SK-N-SH treated with all-trans-retinoic acid at 6 μM for 48 hours (cell line): ENCODE results near the gene PCMTD2.

ENCODE experiments used
- ATAC-seq: fragments of 200-7000 bp; cut with Tn5 transposase; 3 replicates; pipeline ENCODE4 v1.9.1; 2020; ENCODE audit warnings: mild to moderate bottlenecking, moderate library complexity
- ARNTL ChIP-seq: fragments of 450-650 bp; formaldehyde crosslinking; IDR thresholded peaks from 2 replicates; pipeline ENCODE4 v1.5.0; 2020; ENCODE audit warnings: low read depth, mild to moderate bottlenecking, moderate library complexity, borderline replicate concordance
- BACH2 ChIP-seq: fragments of 250-450 bp; sonication (Bioruptor Pico); IDR thresholded peaks from 2 replicates; pipeline ENCODE4 v1.9.0; 2021; ENCODE audit warnings: mild to moderate bottlenecking, borderline replicate concordance
- CREB5 ChIP-seq: fragments of 250-450 bp; sonication (Bioruptor Pico); IDR thresholded peaks from 2 replicates; pipeline ENCODE4 v1.5.1; 2020; ENCODE audit warnings: low read depth, mild to moderate bottlenecking, moderate library complexity
- CSDC2 ChIP-seq: fragments of 250-450 bp; sonication (Bioruptor Pico); IDR thresholded peaks from 2 replicates; pipeline ENCODE4 v1.5.0; 2020; ENCODE audit warnings: mild to moderate bottlenecking, moderate library complexity
- ESRRG ChIP-seq: fragments of 250-450 bp; sonication (Bioruptor Pico); IDR thresholded peaks from 2 replicates; pipeline ENCODE4 v1.6.1; 2021; ENCODE audit warnings: mild to moderate bottlenecking
- GLIS3 ChIP-seq: fragments of 250-450 bp; sonication (Bioruptor Pico); IDR thresholded peaks from 2 replicates; pipeline ENCODE4 v1.5.0; 2020; ENCODE audit warnings: mild to moderate bottlenecking, moderate library complexity
- OSR1 ChIP-seq: fragments of 250-450 bp; sonication (Bioruptor Pico); IDR thresholded peaks from 2 replicates; pipeline ENCODE4 v1.8.0; 2022; ENCODE audit warnings: moderate library complexity, mild to moderate bottlenecking, inconsistent platforms
- POU6F1 ChIP-seq: fragments of 250-450 bp; sonication (Bioruptor Pico); IDR thresholded peaks from 2 replicates; pipeline ENCODE4 v1.8.0; 2021; ENCODE audit warnings: low read depth, mild to moderate bottlenecking, moderate library complexity, borderline replicate concordance
- PPARA ChIP-seq: fragments of 250-450 bp; sonication (Bioruptor Pico); IDR thresholded peaks from 2 replicates; pipeline ENCODE4 v1.5.0; 2020; ENCODE audit warnings: mild to moderate bottlenecking, borderline replicate concordance
- RARB ChIP-seq: fragments of 250-450 bp; sonication (Bioruptor Pico); IDR thresholded peaks from 2 replicates; pipeline ENCODE4 v1.8.0; 2021; ENCODE audit warnings: mild to moderate bottlenecking, moderate library complexity
- SNAI2 ChIP-seq: fragments of 250-450 bp; sonication (Bioruptor Pico); IDR thresholded peaks from 2 replicates; pipeline ENCODE4 v1.5.0; 2020; ENCODE audit warnings: mild to moderate bottlenecking, moderate library complexity
- TCF4 ChIP-seq: fragments of 250-450 bp; sonication (Bioruptor Pico); IDR thresholded peaks from 2 replicates; pipeline ENCODE4 v1.8.0; 2021; ENCODE audit warnings: mild to moderate bottlenecking, moderate library complexity, borderline replicate concordance
- TOX ChIP-seq: fragments of 250-450 bp; sonication (Bioruptor Pico); IDR thresholded peaks from 2 replicates; pipeline ENCODE4 v1.8.0; 2021; ENCODE audit warnings: mild to moderate bottlenecking, moderate library complexity, borderline replicate concordance
- ZC3H10 ChIP-seq: fragments of 250-450 bp; sonication (Bioruptor Pico); IDR thresholded peaks from 2 replicates; pipeline ENCODE4 v1.5.1; 2021; ENCODE audit warnings: mild to moderate bottlenecking, moderate library complexity
- ZFP3 ChIP-seq: fragments of 250-450 bp; sonication (Bioruptor Pico); IDR thresholded peaks from 2 replicates; pipeline ENCODE4 v1.5.0; 2020; ENCODE audit warnings: mild to moderate bottlenecking, moderate library complexity
- ZFP30 ChIP-seq: fragments of 450-650 bp; formaldehyde crosslinking; IDR thresholded peaks from 2 replicates; pipeline ENCODE4 v1.5.0; 2022; ENCODE audit warnings: mild to moderate bottlenecking, moderate library complexity
- ZNF565 ChIP-seq: fragments of 450-650 bp; formaldehyde crosslinking; conservative IDR thresholded peaks from 2 replicates; pipeline ENCODE4 v1.5.0; 2020; ENCODE audit warnings: low read depth, mild to moderate bottlenecking, moderate library complexity
- ZNF70 ChIP-seq: fragments of 450-650 bp; formaldehyde crosslinking; IDR thresholded peaks from 2 replicates; pipeline ENCODE4 v1.5.0; 2020; ENCODE audit warnings: mild to moderate bottlenecking, moderate library complexity
- ZNF8 ChIP-seq: fragments of 450-650 bp; formaldehyde crosslinking; IDR thresholded peaks from 2 replicates; pipeline ENCODE4 v1.5.0; 2020; ENCODE audit warnings: mild to moderate bottlenecking, moderate library complexity
- TF ChIP-seq, protein P1 (sequence below): fragments of 250-450 bp; sonication (Bioruptor Pico); IDR thresholded peaks from 2 replicates; pipeline ENCODE4 v1.5.0; 2020; ENCODE audit warnings: mild to moderate bottlenecking, moderate library complexity
- TF ChIP-seq, protein P2 (sequence below): fragments of 250-450 bp; sonication (Bioruptor Pico); IDR thresholded peaks from 2 replicates; pipeline ENCODE4 v1.5.1; 2021; ENCODE audit warnings: mild to moderate bottlenecking, moderate library complexity
- TF ChIP-seq, protein P3 (sequence below): fragments of 250-450 bp; sonication (Bioruptor Pico); IDR thresholded peaks from 2 replicates; pipeline ENCODE4 v1.8.0; 2020; ENCODE audit warnings: mild to moderate bottlenecking, moderate library complexity, borderline replicate concordance

The PCMTD2 gene

DNA sequence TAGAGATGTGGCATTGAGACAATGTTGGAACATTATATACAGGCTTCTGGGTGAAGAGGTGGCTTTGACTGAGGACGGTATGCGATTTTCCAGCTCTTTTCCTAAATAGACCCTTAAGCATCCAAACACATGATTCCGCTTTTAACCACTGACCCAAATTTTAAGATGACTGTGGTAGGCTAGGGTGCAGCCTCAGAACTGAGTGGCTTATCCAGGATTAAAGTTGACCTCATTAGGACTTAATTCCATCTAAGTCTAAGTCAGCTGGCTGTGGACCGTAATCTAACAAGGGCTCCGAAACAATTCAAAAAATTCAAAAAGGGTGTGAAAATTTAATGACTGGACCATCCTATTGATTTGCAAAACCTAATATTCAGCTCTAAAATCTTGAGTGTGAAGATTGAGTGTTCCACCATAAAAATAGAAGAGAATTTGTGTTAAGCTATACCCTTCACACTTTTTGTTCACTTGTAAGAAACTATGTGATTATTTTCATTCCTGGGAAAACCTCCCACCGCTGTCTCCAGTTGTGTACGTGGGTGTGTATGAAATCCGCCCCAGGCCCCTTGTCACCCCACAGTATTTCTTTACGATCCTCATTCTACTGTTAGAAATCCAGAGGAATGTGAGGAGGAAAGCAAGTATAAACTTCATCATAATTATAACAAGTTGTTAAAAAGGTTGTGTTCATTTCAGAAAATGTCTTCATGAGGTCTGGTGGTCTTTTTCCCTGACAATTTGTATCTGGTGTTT, 2.7 kb downstream of the PCMTD2 start:
- TF ChIP-seq OSR1 (no peak), CREB5 (CRISPR knock-in tag) (no peak), BACH2 (CRISPR knock-in tag) (no peak), SNAI2 (CRISPR knock-in tag) (no peak), PPARA (CRISPR knock-in tag) (no peak), CSDC2 (CRISPR knock-in tag) (no peak), ARNTL (CRISPR knock-in tag) (no peak), TOX (CRISPR knock-in tag) (no peak), ZC3H10 (CRISPR knock-in tag) (no peak), POU6F1 (CRISPR knock-in tag) (no peak), ZNF8 (no peak), ZFP3 (CRISPR knock-in tag) (no peak), RARB (CRISPR knock-in tag) (no peak), TCF4 (CRISPR knock-in tag) (no peak), ESRRG (CRISPR knock-in tag) (no peak), ZFP30 (CRISPR knock-in tag) (no peak), ZNF70 (CRISPR knock-in tag) (no peak)
- TF ChIP-seq, protein P1, sequence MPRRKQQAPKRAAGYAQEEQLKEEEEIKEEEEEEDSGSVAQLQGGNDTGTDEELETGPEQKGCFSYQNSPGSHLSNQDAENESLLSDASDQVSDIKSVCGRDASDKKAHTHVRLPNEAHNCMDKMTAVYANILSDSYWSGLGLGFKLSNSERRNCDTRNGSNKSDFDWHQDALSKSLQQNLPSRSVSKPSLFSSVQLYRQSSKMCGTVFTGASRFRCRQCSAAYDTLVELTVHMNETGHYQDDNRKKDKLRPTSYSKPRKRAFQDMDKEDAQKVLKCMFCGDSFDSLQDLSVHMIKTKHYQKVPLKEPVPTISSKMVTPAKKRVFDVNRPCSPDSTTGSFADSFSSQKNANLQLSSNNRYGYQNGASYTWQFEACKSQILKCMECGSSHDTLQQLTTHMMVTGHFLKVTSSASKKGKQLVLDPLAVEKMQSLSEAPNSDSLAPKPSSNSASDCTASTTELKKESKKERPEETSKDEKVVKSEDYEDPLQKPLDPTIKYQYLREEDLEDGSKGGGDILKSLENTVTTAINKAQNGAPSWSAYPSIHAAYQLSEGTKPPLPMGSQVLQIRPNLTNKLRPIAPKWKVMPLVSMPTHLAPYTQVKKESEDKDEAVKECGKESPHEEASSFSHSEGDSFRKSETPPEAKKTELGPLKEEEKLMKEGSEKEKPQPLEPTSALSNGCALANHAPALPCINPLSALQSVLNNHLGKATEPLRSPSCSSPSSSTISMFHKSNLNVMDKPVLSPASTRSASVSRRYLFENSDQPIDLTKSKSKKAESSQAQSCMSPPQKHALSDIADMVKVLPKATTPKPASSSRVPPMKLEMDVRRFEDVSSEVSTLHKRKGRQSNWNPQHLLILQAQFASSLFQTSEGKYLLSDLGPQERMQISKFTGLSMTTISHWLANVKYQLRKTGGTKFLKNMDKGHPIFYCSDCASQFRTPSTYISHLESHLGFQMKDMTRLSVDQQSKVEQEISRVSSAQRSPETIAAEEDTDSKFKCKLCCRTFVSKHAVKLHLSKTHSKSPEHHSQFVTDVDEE = no peak
- TF ChIP-seq, protein P2, sequence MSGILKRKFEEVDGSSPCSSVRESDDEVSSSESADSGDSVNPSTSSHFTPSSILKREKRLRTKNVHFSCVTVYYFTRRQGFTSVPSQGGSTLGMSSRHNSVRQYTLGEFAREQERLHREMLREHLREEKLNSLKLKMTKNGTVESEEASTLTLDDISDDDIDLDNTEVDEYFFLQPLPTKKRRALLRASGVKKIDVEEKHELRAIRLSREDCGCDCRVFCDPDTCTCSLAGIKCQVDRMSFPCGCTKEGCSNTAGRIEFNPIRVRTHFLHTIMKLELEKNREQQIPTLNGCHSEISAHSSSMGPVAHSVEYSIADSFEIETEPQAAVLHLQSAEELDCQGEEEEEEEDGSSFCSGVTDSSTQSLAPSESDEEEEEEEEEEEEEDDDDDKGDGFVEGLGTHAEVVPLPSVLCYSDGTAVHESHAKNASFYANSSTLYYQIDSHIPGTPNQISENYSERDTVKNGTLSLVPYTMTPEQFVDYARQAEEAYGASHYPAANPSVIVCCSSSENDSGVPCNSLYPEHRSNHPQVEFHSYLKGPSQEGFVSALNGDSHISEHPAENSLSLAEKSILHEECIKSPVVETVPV (CRISPR knock-in tag) = no peak
- ATAC-seq = no peak

DNA sequence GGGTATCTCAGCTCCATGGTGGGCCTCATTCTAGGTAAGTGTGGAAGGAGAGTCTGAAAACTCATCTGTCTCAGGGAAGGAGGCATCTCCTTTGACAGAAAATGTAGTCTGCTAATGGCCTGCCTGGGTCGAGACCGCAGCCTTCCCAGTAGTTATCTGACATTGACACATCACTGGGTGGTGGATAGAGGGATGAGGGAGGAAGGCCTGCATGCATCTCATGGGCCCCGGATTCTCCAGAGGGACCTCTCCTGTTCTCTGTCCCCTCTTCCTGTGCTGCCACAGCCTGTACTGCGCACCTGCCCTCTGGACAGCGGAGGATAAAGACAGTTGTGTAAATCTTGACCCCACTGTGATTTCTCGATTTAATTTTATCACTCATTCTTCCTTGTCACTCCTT, 4.7 kb downstream of the PCMTD2 start:
- ATAC-seq = no peak
- TF ChIP-seq, protein P3, sequence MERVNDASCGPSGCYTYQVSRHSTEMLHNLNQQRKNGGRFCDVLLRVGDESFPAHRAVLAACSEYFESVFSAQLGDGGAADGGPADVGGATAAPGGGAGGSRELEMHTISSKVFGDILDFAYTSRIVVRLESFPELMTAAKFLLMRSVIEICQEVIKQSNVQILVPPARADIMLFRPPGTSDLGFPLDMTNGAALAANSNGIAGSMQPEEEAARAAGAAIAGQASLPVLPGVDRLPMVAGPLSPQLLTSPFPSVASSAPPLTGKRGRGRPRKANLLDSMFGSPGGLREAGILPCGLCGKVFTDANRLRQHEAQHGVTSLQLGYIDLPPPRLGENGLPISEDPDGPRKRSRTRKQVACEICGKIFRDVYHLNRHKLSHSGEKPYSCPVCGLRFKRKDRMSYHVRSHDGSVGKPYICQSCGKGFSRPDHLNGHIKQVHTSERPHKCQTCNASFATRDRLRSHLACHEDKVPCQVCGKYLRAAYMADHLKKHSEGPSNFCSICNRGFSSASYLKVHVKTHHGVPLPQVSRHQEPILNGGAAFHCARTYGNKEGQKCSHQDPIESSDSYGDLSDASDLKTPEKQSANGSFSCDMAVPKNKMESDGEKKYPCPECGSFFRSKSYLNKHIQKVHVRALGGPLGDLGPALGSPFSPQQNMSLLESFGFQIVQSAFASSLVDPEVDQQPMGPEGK (CRISPR knock-in tag) = no peak
- TF ChIP-seq GLIS3 (no peak), ZNF70 (CRISPR knock-in tag) (no peak), PPARA (CRISPR knock-in tag) (no peak), OSR1 (no peak), ZNF565 (CRISPR knock-in tag) (no peak), ZC3H10 (CRISPR knock-in tag) (no peak), POU6F1 (CRISPR knock-in tag) (no peak), CSDC2 (CRISPR knock-in tag) (no peak), BACH2 (CRISPR knock-in tag) (no peak), ZFP3 (CRISPR knock-in tag) (no peak), TCF4 (CRISPR knock-in tag) (no peak), ZNF8 (no peak), SNAI2 (CRISPR knock-in tag) (no peak), ESRRG (CRISPR knock-in tag) (no peak), ZFP30 (CRISPR knock-in tag) (no peak)
- TF ChIP-seq, protein P1 = no peak
- TF ChIP-seq, protein P2 (CRISPR knock-in tag) = no peak
